T-helper 1 cell treated with Interleukin-12 subunit alpha and Interleukin-12 subunit beta and Interleukin-4 antibody, amounts not matched to agents 30 ng/mL and 1 ng/mL, for 36 hours (primary cell): ENCODE results near the gene SENP2. TPM values are rescaled to one million over a fixed set of nuclear protein-coding genes. Genes with fewer than 3 reads are reported as not detected.

Source experiments
- intact Hi-C: fragments of 100-400 bp; cut with micrococcal nuclease; formaldehyde crosslinking; loops from one replicate; pipeline ENCODE4 v1.15.1; 2024
- total RNA-seq: library from RNA; stranded (reverse); gene quantifications from 2 replicates; pipeline ENCODE4 v1.2.3, GENCODE V29; 2022

Gene SENP2
- total RNA-seq, 1 donor from 2014 or later, result 33.4 TPM

DNA sequence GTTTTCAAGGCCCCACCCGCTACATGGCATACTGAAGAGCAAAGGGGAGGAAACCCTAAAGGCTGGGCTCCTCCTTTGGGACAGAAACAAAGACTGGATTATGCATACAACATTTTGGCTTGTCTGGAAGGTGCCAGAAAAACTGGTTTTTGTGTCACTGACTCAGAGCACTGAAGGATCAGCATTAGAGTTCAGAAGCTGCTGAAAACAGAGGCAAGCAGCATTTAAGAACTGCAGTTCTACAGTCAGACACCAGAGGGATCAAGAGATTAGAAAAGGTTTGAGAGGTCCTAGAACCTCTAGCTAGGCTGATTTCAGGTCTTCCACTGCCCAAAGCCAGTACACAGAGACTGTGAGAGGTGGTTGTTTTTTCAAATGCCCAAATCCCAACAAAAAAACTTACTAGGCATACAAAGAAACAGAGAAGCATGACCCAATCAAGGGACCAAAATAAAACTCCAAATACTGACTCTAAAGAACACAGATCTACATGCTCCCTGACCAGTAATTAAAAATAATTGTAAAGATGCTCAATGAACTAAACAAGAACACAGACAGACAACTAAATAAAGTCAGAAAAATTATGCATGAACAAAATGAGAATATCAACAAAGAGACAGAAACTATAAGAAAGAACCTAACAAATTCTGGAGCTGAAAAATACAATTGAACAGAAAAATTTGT, 91.2 kb downstream of the SENP2 start:
- intact Hi-C loops, result loop anchor here (1.0 kb wide), 1 partner anchor 91 kb away; no protein-coding TSS in a partner anchor

DNA sequence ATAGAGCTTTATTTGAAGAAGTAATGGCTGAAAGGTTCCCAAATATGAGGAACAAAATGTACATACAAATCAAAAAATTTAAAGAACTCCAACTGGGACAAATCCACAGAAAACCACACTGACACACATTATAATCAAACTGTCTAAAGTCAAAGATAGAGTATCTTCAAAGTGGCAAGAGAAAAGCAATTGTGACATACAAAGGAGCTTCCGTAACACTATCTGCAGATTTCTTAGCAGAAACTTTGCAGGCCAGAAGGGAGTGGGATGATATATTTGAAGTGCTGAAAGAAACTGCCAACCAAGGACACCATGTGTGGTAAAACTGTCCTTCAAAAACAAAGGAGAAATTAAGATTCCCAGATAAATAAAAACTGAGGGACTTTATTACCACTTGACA, 91.9 kb downstream of the SENP2 start:
- intact Hi-C loops, result no loop called here

DNA sequence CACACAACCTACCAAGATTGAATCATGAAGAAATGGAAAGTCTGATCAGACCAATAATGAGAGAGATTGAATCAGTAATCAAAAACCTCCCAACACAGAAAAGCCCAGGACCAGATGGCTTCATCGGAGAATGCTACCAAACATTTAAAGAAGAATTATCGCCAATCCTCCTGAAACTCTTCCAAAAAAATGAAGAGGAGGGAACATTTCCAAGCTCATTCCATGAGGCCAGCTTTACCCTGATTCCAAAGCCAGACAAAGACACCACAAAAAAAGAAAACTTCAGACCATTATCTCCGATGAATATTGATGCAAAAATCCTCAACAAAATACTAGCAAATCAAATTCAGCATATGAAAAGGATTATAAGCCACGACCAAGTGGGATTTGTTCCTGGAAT, 94.1 kb downstream of the SENP2 start:
- intact Hi-C loops, result no loop called here

Other genes with a start within 250 kb of the SENP2 start
- gene MAP3K13, start 223.2 kb upstream of the SENP2 start, total RNA-seq, result 11.3 and 11.8 TPM in 2 replicates
- 21.6 and 24.4 TPM in 2 replicates for gene TMEM41A, start 87.3 kb upstream of the SENP2 start, total RNA-seq
- not detected in 2 replicates for gene LIPH, start 33.7 kb upstream of the SENP2 start, total RNA-seq
- 0.29 and 0.80 TPM in 2 replicates for gene IGF2BP2, start 238.7 kb downstream of the SENP2 start, total RNA-seq